ENCODE measurements around the gene PRUNE2. TPM values are rescaled to one million over a fixed set of nuclear protein-coding genes. Genes with fewer than 3 reads are reported as not detected.
A peak's percentile ranks its signal among the peaks of the same experiment; 100 is the strongest.

The PRUNE2 gene
- total and polyA plus RNA-seq, 8 donors: 1.4 to 19.1 (median 4.6) TPM

GRCh38 chr9:76591256-76591950, 314.5 kb downstream of the PRUNE2 start:
- DNase-seq: no peak
- H3K27ac ChIP-seq: no peak overlapping the region
- H3K4me1 ChIP-seq: peaks cover 10 to 21% (median 14%) of the 10 kb centered on the region in 3 donors
- no peak for ATAC-seq
- TF ChIP-seq, protein P1, sequence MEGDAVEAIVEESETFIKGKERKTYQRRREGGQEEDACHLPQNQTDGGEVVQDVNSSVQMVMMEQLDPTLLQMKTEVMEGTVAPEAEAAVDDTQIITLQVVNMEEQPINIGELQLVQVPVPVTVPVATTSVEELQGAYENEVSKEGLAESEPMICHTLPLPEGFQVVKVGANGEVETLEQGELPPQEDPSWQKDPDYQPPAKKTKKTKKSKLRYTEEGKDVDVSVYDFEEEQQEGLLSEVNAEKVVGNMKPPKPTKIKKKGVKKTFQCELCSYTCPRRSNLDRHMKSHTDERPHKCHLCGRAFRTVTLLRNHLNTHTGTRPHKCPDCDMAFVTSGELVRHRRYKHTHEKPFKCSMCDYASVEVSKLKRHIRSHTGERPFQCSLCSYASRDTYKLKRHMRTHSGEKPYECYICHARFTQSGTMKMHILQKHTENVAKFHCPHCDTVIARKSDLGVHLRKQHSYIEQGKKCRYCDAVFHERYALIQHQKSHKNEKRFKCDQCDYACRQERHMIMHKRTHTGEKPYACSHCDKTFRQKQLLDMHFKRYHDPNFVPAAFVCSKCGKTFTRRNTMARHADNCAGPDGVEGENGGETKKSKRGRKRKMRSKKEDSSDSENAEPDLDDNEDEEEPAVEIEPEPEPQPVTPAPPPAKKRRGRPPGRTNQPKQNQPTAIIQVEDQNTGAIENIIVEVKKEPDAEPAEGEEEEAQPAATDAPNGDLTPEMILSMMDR (IDR thresholded peaks at IDR 0.05): no peak
- H3K36me3 ChIP-seq: no peaks in the 10 kb centered on the region
- H3K4me3 ChIP-seq: no peak overlapping the region
- H3K9me3 ChIP-seq: no peaks in the 10 kb centered on the region
- 86 to 87% methylated on average over 4 of the region's 4 CpGs for WGBS, 2 donors
- no peaks in the 10 kb centered on the region for H3K27me3 ChIP-seq
- intact Hi-C loops (cut with DNase I): no loop called here
- FAIRE-seq: no peak

GRCh38 chr9:76588316-76588715, 317.6 kb downstream of the PRUNE2 start:
- FAIRE-seq: no peak
- no peak for DNase-seq
- no peaks in the 10 kb centered on the region for H3K9me3 ChIP-seq
- no peak overlapping the region for H3K27ac ChIP-seq
- ATAC-seq: no peak
- TF ChIP-seq, protein P1 (IDR thresholded peaks at IDR 0.05): no peak
- H3K4me3 ChIP-seq: no peak overlapping the region
- peaks cover 20 to 46% (median 25%) of the 10 kb centered on the region in 3 donors for H3K4me1 ChIP-seq
- intact Hi-C loops (cut with DNase I): no loop called here
- no peaks in the 10 kb centered on the region for H3K27me3 ChIP-seq
- H3K36me3 ChIP-seq: no peaks in the 10 kb centered on the region

DNA sequence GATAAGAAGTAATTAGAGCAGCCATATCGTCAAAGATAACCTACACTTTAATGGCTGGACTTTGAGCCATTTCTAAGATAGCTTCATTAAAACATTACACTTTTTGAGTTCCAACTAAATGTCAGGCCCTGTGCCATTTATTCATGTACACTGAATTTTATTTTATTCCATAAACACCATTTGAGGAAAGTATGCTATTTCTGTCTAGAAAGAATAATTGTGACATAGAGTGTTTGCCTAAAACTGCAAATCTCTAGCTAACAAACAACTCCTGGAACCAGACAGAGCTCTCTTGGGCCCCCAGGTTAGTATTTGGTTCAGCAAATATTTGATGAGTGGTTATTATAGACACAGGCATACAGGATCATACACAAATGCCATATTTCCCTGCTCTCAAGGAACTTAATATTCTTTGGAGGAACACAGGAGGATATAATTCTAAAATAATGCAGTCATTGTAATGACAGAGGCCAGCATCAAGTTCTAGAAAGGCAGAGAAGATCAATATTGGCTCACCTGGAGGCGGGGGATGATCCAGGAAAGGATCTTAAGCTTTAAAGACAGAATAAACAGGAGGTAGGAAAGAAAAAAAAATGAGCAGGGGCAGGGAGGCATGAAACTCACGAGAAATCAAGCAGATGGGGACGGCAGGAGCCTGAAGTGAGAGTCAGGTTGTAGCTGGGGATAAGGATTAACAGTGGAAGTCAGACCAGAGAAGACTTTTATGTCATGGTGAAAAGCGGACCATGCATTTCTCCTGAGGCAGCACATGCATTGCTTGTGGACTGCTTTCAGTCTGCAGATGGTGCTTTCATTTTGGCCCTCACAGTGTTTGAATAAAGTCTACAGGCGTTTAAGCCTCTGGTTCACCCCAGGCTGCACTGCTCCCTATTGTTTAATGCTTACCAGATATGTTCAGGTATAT, 319.3 kb downstream of the PRUNE2 start:
- H3K4me3 ChIP-seq: no peak overlapping the region
- DNase-seq (peak in 2 of 6 donors; percentile 38), ATAC-seq (peak; percentile 59 to 72 (median 66)), FAIRE-seq (no peak)
- TF ChIP-seq, protein P1 (IDR thresholded peaks at IDR 0.05): no peak
- H3K4me1 ChIP-seq: peaks cover 20 to 49% (median 25%) of the 10 kb centered on the region in 3 donors
- no peaks in the 10 kb centered on the region for H3K36me3 ChIP-seq
- no peaks in the 10 kb centered on the region for H3K27me3 ChIP-seq
- peak overlapping the region; percentile 18 to 83 (median 46) for H3K27ac ChIP-seq
- intact Hi-C loops (cut with DNase I): no loop called here
- 26 to 28% methylated on average over 6 of the region's 6 CpGs for WGBS, 2 donors
- no peaks in the 10 kb centered on the region for H3K9me3 ChIP-seq

- Histone ChIP-seq H3K4me3 (no peak overlapping the region), H3K36me3 (no peaks in the 10 kb centered on the region), H3K27ac (peak overlapping the region; percentile 18 to 83 (median 46)), H3K9me3 (no peaks in the 10 kb centered on the region), H3K27me3 (no peaks in the 10 kb centered on the region), H3K4me1 (peaks cover 20 to 54% (median 25%) of the 10 kb centered on the region in 3 donors)
- TF ChIP-seq, protein P1 (IDR thresholded peaks at IDR 0.05): no peak
- DNase-seq (peak in 3 of 6 donors; percentile 26 to 59 (median 46)), ATAC-seq (peak; percentile 83 to 93 (median 92)), FAIRE-seq (no peak)
- intact Hi-C loops (cut with DNase I): no loop called here
- 37 to 39% methylated on average over 6 of the region's 6 CpGs for WGBS, 2 donors
Measured at GRCh38 chr9:76585487-76586389, 320.2 kb downstream of the PRUNE2 start.
